Body of pancreas (tissue), 4 donors: Measurements from ENCODE around the gene GMCL1.

Experiments
- CTCF ChIP-seq, 7 experiments: fragments of 450-650 bp in 4 of 7; fragments of 200-600 bp in 3 of 7; sonication (generic) in 3 of 7; IDR thresholded peaks; one replicate each; pipeline ENCODE4 v1.5.1; 2016 to 2019; ENCODE audit warnings: antibody characterized with exemption in 7 of 7
- POLR2A ChIP-seq, 3 donors: fragments of 450-650 bp; IDR thresholded peaks; one replicate each; pipeline ENCODE4 v1.6.1; 2016; ENCODE audit warnings: antibody characterized with exemption in 3 of 3, mild to moderate bottlenecking in 2 of 3

GRCh38 chr2:69914950-69915945, 85.8 kb downstream of the GMCL1 start, which contains the start of gene MXD1:
- TF ChIP-seq CTCF (IDR thresholded peaks at IDR 0.05) (no peak), POLR2A (IDR thresholded peaks at IDR 0.05) (peak; percentile 95 to 99 (median 98))
